Fibroblast of mammary gland (primary cell): ENCODE measurements around the gene CXCL13.
"Not testable (repeated sequence)": the region's sequence is repeated elsewhere in the genome, so short reads cannot be mapped to it uniquely, and the experiment has no call there.

Source experiments
- DNase-seq: peaks from one replicate; pipeline ENCODE4 v3.0.0-alpha.2; 2010; ENCODE audit warnings: low read depth
- H3K4me3 ChIP-seq: 2 replicates; pipeline ENCODE4 v1.5.1; 2011; ENCODE audit warnings: low read depth, mild to moderate bottlenecking, low read length, moderate library complexity; ENCODE audit not compliant: control insufficient read depth
- TF ChIP-seq, protein P1 (sequence below): conservative IDR thresholded peaks from 2 replicates; pipeline ENCODE4 v1.5.1; 2011; ENCODE audit warnings: low read depth, low read length, inconsistent platforms; ENCODE audit not compliant: control insufficient read depth, insufficient read depth

The CXCL13 gene

DNA sequence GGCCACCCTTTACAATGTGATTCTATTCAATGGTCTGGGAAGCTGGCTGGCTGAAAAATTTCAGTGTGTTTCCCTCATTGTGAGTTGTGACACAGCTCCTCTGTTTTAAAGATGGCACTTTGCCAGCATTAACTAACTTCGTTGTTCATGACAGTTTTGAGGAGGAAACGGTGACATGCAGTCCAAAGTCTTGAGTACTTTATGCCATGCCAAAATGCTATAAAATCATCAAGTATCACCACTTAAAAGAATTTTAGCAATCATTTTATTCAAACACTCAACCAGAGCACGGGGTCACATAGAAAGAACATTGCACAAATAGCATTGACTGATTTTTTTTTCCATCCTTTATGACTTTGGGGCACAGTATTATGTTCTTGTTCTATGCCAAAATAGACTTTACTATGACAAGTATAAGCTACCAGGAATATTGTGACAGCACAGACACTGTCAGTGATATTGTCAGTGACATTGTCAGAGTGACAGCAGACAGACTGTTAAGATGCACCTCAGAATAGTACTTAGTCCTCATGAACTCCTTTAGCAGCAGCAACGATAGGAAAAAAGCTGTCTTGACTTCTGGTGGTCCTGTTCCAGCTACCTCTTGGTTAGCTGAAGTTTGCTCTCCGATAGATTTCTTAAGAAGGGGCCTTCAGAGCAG is 46.7 kb downstream of the CXCL13 start:
- H3K4me3 ChIP-seq, result no peak overlapping the region
- TF ChIP-seq, protein P1, sequence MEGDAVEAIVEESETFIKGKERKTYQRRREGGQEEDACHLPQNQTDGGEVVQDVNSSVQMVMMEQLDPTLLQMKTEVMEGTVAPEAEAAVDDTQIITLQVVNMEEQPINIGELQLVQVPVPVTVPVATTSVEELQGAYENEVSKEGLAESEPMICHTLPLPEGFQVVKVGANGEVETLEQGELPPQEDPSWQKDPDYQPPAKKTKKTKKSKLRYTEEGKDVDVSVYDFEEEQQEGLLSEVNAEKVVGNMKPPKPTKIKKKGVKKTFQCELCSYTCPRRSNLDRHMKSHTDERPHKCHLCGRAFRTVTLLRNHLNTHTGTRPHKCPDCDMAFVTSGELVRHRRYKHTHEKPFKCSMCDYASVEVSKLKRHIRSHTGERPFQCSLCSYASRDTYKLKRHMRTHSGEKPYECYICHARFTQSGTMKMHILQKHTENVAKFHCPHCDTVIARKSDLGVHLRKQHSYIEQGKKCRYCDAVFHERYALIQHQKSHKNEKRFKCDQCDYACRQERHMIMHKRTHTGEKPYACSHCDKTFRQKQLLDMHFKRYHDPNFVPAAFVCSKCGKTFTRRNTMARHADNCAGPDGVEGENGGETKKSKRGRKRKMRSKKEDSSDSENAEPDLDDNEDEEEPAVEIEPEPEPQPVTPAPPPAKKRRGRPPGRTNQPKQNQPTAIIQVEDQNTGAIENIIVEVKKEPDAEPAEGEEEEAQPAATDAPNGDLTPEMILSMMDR, result no peak
- DNase-seq, result no peak

DNA sequence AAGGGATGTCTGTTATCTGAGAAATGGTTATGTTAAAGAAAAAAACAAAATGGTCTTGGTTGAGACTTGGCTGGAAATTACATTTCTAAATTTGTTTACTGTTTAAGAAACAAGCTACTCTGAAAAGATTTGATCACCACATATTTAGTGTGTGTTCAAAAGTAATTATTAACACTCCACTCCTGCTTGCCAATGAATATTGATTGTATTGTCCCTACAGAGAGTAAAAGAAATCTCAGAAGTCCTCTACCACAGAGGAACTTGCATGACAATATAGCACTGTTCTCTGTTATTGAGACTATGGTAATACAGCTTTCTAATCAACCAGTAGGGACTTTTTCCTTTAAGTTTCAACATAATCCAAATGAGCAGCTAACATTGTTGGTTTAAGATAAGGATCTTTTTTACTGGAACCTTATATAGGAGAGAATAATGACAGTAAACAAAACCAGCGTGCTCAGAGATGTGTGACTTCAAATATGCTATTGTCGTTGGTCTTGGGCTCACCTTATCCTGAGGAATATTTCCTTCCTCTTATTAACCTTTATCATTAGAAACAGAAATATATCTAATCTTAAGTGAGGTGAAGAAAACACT is 47.6 kb downstream of the CXCL13 start:
- H3K4me3 ChIP-seq, result no peak overlapping the region
- TF ChIP-seq, protein P1, result no peak
- no peak for DNase-seq

DNA sequence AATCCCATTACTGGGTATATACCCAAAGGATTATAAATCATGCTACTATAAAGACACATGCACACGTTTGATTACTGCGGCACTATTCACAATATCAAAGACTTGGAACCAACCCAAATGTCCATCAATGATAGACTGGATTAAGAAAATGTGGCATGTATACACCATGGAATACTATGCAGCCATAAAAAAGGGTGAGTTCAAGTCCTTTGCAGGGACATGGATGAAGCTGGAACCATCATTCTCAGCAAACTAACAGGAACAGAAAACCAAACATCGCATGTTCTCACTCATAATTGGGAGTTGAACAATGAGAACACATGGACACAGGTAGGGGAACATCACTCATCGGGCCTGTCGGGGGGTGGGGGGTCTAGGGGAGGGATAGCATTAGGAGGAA is 54.7 kb downstream of the CXCL13 start:
- H3K4me3 ChIP-seq, DNase-seq: not testable (repeated sequence)
